Tibial nerve (tissue), 4 donors: Measurements from ENCODE around the gene TNPO1. TPM values are rescaled to one million over a fixed set of nuclear protein-coding genes. Genes with fewer than 3 reads are reported as not detected.

Source experiments
- DNase-seq, 2 donors: peaks; one replicate each; pipeline ENCODE4 v3.0.0-alpha.2; 2019; ENCODE audit warnings: low spot score in 2 of 2
- H3K27ac ChIP-seq, 4 donors: fragments of 200-600 bp; sonication (generic) in 3 of 4; one replicate each; pipeline ENCODE4 v1.5.1; 2017 to 2019; ENCODE audit warnings: mild to moderate bottlenecking in 1 of 4
- H3K27me3 ChIP-seq, 2 donors: fragments of 200-600 bp; sonication (generic) in 1 of 2; one replicate each; pipeline versions ENCODE4 v1.5.1 to v1.6.0; 2017 to 2019
- H3K36me3 ChIP-seq, 3 donors: fragments of 200-600 bp; sonication (generic); one replicate each; pipeline ENCODE4 v1.5.1; 2018 to 2019
- H3K4me1 ChIP-seq, 4 donors: fragments of 200-600 bp; sonication (generic) in 3 of 4; one replicate each; pipeline ENCODE4 v1.5.1; 2017 to 2019
- H3K4me3 ChIP-seq, 4 donors: fragments of 200-600 bp; sonication (generic) in 3 of 4; one replicate each; pipeline ENCODE4 v1.5.1; 2017 to 2019; ENCODE audit warnings: mild to moderate bottlenecking in 1 of 4, moderate library complexity in 1 of 4
- H3K9me3 ChIP-seq, 4 donors: fragments of 200-600 bp; sonication (generic) in 3 of 4; one replicate each; pipeline ENCODE4 v1.5.1; 2017 to 2019
- CTCF ChIP-seq, 5 experiments: fragments of 200-600 bp in 3 of 5; fragments of 450-650 bp in 2 of 5; sonication (generic) in 3 of 5; IDR thresholded peaks; one replicate each; pipeline ENCODE4 v1.5.1; 2016 to 2019; ENCODE audit warnings: antibody characterized with exemption in 5 of 5, mild to moderate bottlenecking in 3 of 5, moderate library complexity in 2 of 5
- EP300 ChIP-seq, 2 donors: sonication (generic); formaldehyde crosslinking; IDR thresholded peaks; one replicate each; pipeline ENCODE4 v1.6.1; 2017; ENCODE audit warnings: antibody characterized with exemption in 2 of 2, mild to moderate bottlenecking in 1 of 2
- POLR2A ChIP-seq, 2 donors: fragments of 450-650 bp; IDR thresholded peaks; one replicate each; pipeline ENCODE4 v1.6.1; 2017; ENCODE audit warnings: antibody characterized with exemption in 2 of 2, mild to moderate bottlenecking in 2 of 2, moderate library complexity in 2 of 2
- WGBS, 2 donors: methylation state at CpG; one replicate each; pipeline ENCODE4 v1.1.5; 2018; 5-methylcytosine and 5-hydroxymethylcytosine counted together
- total RNA-seq, 4 donors: library from RNA; depleted of rRNA; stranded (reverse); fragments of >200 nt; gene quantifications; one replicate each; pipeline ENCODE4 v1.1.0, GENCODE V29; 2016

The TNPO1 gene
- total RNA-seq, 4 donors from 2014 or later, result 58.2 to 106 (median 81.4) TPM

GRCh38 chr5:72836810-72837209, 20.3 kb downstream of the TNPO1 start:
- Histone ChIP-seq H3K36me3 (no peaks in the 10 kb centered on the region), H3K27ac (no peak overlapping the region), H3K4me3 (no peak overlapping the region), H3K9me3 (no peaks in the 10 kb centered on the region), H3K27me3 (no peaks in the 10 kb centered on the region), H3K4me1 (peaks cover 0 to 31% (median 4%) of the 10 kb centered on the region in 4 donors)
- no peak for DNase-seq
- TF ChIP-seq CTCF (IDR thresholded peaks at IDR 0.05) (no peak), POLR2A (IDR thresholded peaks at IDR 0.05) (no peak), EP300 (IDR thresholded peaks at IDR 0.05) (no peak)
- WGBS, 2 donors, result 68 to 72% methylated on average over 1 of the region's 1 CpG

- Histone ChIP-seq H3K27me3 (no peaks in the 10 kb centered on the region), H3K9me3 (no peaks in the 10 kb centered on the region), H3K36me3 (no peaks in the 10 kb centered on the region), H3K4me1 (peaks cover 0 to 37% (median 4%) of the 10 kb centered on the region in 4 donors), H3K4me3 (no peak overlapping the region), H3K27ac (no peak overlapping the region)
- TF ChIP-seq POLR2A (IDR thresholded peaks at IDR 0.05) (no peak), EP300 (IDR thresholded peaks at IDR 0.05) (no peak), CTCF (IDR thresholded peaks at IDR 0.05) (no peak)
- no peak for DNase-seq
- 75 to 81% methylated on average over 4 of the region's 4 CpGs for WGBS, 2 donors
These were observed 21.1 kb downstream of the TNPO1 start for GRCh38 chr5:72837524-72838096.

GRCh38 chr5:72840041-72840440, 23.6 kb downstream of the TNPO1 start:
- Histone ChIP-seq H3K9me3 (no peaks in the 10 kb centered on the region), H3K36me3 (no peaks in the 10 kb centered on the region), H3K27me3 (no peaks in the 10 kb centered on the region), H3K27ac (no peak overlapping the region), H3K4me1 (peaks cover 0 to 60% (median 4%) of the 10 kb centered on the region in 4 donors), H3K4me3 (no peak overlapping the region)
- TF ChIP-seq EP300 (IDR thresholded peaks at IDR 0.05), result no peak
- TF ChIP-seq POLR2A (IDR thresholded peaks at IDR 0.05), result no peak
- TF ChIP-seq CTCF (IDR thresholded peaks at IDR 0.05), result no peak
- WGBS, 2 donors, result 53 to 55% methylated on average over 5 of the region's 5 CpGs
- no peak for DNase-seq

- H3K36me3 ChIP-seq, result no peaks in the 10 kb centered on the region
- no peak for TF ChIP-seq EP300 (IDR thresholded peaks at IDR 0.05)
- no peak for TF ChIP-seq CTCF (IDR thresholded peaks at IDR 0.05)
- TF ChIP-seq POLR2A (IDR thresholded peaks at IDR 0.05), result no peak
- no peak overlapping the region for H3K4me3 ChIP-seq
- H3K27me3 ChIP-seq, result no peaks in the 10 kb centered on the region
- no peak overlapping the region for H3K27ac ChIP-seq
- DNase-seq, result no peak
- H3K9me3 ChIP-seq, result no peaks in the 10 kb centered on the region
- peaks cover 0 to 71% (median 8%) of the 10 kb centered on the region in 4 donors for H3K4me1 ChIP-seq
- 89% methylated on average over 1 of the region's 1 CpG for WGBS, 2 donors
These were observed 25.5 kb downstream of the TNPO1 start for GRCh38 chr5:72841756-72842535.

GRCh38 chr5:72842816-72843215, 26.4 kb downstream of the TNPO1 start:
- TF ChIP-seq EP300 (IDR thresholded peaks at IDR 0.05), result no peak
- no peak for TF ChIP-seq POLR2A (IDR thresholded peaks at IDR 0.05)
- Histone ChIP-seq H3K4me1 (peaks cover 0 to 74% (median 12%) of the 10 kb centered on the region in 4 donors), H3K4me3 (no peak overlapping the region), H3K27me3 (no peaks in the 10 kb centered on the region), H3K36me3 (no peaks in the 10 kb centered on the region), H3K27ac (no peak overlapping the region), H3K9me3 (no peaks in the 10 kb centered on the region)
- DNase-seq, result no peak
